HG02943 (cell line): ENCODE data around the gene DUSP12.
A peak's percentile ranks its signal among the peaks of the same experiment; 100 is the strongest.

Experiments used
- ATAC-seq: cut with Tn5 transposase; IDR thresholded peaks from one replicate; pipeline ENCODE4 v1.9.1; 2021; ENCODE audit warnings: mild to moderate bottlenecking, low read depth, moderate library complexity; ENCODE audit not compliant: unreplicated experiment

Gene DUSP12

GRCh38 chr1:161749509-161750407 is at the start of gene DUSP12:
Gene DUSP12, plus strand, starts transcription at chr1:161749786. Its CDS starts 16 bp downstream, at chr1:161749802.
- ATAC-seq, result peak; percentile 98

- ATAC-seq, result no peak
Observed at GRCh38 chr1:161702250-161702649, 47.3 kb upstream of the DUSP12 start.

DNA sequence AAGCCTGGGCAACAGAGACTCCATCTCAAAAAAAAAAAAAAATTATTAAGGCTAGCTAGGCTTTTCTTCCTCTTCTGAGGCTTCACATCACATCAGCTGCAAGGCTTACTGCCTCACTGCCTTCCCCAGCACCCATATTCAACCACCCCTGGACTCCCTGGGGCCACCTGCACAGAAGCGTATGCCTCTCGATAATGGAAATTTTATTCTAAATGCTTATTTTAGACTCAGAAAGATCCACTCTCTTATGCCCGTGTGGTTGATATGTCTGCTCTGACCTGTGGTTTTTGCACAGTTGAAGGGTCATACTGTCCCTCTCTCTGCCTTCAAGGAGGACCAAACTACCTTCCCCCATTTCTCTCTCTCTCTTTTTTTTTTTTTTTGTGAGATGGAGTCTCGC is 44.0 kb upstream of the DUSP12 start:
- ATAC-seq, result no peak

- no peak for ATAC-seq
Observed at GRCh38 chr1:161706113-161706481, 43.5 kb upstream of the DUSP12 start.

- ATAC-seq, result peak; percentile 57
Observed at GRCh38 chr1:161706482-161707347, 42.9 kb upstream of the DUSP12 start, which contains the start of gene FCRLA. Gene FCRLA, plus strand, starts transcription at chr1:161707229. Its CDS starts 36 bp downstream, at chr1:161707265.

GRCh38 chr1:161707503-161707902 is 42.1 kb upstream of the DUSP12 start:
- ATAC-seq, result no peak

DNA sequence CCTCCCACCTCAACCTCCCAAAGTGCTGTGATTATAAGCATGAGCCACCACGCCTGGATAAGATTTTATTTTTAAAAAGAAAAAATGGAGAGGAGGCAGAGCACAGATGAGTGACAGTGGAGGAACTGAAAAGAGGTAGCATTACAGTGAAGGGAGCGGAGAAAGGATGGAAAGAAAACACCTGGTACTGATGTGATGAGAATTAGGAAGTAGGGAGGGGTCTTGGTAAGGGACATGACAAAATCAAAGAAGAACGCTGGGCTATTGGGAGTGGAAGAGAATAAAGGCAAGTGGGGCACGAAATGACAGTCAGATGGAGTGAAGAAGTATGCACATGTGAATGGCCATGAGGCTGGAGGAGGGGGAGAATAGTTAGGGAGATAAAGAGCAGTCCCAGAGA is 40.2 kb upstream of the DUSP12 start:
- no peak for ATAC-seq

- ATAC-seq, result no peak
Observed at GRCh38 chr1:161710560-161710959, 39.0 kb upstream of the DUSP12 start.

- ATAC-seq, result no peak
Observed at GRCh38 chr1:161718559-161719324, 30.8 kb upstream of the DUSP12 start.

DNA sequence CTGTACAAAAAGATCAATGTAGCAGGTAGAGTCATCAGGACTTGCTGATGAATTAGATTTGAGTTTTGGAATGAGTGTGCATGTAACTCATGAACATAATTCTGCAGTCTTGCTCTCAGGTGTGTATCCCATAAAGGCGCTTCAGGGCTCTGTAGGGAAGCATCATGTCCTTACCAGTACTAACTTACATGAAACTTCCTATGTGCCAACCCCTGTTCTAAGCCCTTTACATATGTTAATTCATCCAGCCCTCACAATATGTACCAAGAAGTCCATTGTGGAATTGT is 30.3 kb upstream of the DUSP12 start:
- no peak for ATAC-seq

GRCh38 chr1:161720422-161720821 is 29.2 kb upstream of the DUSP12 start:
- no peak for ATAC-seq

DNA sequence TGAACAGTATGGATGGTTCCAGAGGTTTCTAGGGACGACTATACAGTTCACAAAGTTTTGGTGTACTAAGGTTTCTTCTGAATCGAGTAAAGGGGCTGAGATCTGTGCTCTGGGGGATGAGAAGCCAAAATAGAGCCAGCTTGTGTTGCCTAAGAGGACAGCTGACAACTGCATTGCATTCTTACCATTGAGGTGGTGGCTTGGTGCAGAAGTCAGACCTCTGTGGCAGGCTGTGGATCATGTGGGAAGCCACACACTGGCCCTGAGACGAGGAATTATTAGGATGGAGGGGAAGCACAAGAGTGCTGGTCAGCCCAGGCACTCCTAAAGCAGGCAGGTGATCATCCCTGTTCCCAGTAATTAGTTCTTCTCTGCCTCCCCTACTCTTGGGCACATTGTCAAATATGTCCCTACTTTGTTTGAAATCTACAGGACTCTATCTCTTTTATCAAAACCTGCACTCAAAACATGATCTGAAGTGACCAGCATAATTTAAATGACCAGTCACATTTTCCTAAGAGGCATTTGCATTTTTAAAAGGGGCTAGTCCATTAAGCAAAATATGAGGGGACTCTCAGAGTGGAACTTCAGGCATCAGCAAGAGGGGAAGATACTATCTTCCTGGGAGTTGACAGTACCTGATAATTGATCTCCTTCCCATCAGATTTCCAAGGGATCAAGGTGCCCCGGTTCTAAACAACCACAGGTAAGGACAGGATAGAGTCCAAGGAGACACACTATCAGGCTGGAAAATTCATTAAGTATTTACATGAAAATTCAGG is 28.4 kb upstream of the DUSP12 start, which contains the start of gene FCRLB:
Gene FCRLB (plus strand): TSS at position 589 of the 782 bp plus-strand sequence. CDS start 1,129 bp downstream, outside the sequence.
- no peak for ATAC-seq

DNA sequence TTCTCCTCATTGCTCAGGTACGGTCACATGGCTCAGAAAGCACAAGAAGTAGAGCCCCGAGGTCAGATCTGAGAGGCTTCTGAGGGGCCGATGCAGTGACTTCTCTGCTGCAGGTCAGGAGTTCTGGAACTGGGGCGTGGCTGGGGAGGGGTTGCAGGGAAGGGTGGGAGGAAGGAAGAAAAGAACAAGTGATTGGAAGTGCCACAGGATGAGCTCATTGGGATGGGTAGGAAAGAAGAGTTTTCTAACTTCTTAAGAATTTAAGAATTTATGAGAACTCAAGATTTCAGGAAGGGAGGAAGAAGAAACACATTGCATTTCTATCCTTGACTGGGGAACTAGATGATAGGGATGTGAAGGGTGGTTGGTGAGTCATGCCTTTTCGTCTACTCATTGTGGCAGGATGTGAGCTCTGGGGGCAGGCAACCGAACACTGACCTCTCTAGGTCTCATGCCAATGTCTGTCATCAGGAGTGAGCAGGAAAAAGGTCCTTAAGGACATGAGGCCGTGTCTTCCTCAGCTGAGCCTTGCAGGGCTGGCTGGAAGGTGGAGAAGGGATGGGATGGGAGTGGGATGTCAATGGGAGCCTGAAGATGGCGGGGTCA is 27.7 kb upstream of the DUSP12 start:
- ATAC-seq, result no peak

- ATAC-seq, result no peak
Observed at GRCh38 chr1:161722406-161722805, 27.2 kb upstream of the DUSP12 start.

DNA sequence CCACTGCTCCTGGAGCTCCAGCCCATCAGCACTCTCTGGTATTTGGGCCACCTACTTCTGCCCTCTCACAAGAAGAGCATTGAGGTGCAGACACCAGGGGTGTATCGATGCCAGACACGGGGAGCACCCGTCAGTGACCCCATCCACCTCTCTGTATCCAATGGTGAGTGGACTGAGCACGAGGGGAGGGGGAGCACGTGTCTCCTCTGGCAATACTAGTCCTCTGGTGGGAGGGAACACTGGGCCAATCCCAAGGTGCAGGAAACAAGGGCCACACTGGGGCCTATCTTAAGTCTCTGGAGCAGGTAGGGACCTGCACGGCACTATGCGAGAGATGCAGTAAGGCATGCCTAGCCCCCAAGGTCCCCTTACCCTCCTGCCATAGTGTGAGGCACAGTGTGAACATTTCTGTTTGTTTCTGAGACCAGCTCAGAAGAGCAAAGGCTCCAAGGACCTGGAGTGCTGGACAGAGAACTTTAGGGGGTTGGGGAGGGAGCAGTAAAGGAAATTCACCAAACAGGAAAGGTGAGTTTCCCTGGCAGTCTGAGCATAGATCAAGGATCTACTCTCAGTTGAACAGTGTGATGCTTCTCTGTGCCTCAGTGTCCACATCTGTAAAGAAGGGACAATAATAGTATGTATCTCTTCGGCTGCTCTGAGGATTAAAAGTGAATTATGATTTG is 26.0 kb upstream of the DUSP12 start:
- ATAC-seq, result no peak

DNA sequence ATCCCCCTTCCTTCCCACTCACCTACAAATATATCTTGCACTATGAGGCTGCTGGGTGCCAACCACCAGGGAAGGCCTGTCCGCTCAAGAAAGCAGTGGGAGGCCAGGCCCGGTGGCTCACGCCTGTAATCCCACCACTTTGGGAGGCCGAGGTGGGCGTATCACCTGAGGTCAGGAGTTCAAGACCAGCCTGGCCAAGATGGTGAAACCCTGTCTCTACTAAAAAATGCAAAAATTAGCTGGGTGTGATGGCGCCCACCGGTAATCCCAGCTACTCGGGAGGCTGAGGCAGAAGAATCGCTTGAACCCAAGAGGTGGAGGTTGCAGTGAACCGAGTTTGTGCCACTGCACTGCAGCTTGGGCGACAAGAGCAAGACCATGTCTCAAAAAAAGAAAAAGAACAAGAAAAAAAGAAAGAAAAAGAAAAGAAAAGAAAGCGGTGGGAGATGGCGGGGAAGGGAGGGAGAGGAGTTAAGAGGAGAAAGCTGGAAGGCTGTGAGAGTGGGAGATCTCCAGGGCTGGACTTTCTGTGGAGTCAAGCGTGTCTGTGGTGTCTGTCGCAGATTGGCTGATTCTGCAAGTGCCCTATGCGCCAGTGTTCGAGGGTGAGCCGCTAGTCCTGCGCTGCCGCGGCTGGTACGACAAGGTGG is 24.2 kb upstream of the DUSP12 start:
- peak; percentile 11 for ATAC-seq

DNA sequence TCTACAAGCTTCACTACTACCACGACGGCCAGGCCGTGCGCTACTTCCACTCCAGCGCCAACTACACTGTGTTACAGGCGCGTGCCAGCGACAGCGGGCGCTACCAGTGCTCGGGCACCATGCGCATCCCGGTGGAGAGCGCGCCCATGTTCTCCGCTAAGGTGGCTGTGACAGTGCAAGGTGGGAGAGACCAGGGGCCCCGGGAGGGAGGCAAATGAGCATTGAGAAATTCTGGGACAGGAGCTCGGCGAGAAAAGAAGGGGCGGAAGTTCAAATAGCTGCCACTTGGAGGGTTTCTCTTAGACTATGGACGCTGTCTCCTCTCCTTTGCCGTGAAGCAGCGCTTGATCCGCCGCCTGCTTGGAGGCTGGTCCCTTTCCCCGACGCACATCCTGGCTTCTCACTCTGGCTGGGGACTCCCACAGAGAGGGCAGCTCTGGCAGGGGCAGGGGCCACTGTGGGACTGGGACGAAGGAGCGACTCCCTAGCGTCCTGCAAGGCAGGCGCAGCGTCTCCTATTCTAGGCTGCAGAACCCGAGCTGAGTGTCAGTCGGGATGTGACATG is 23.6 kb upstream of the DUSP12 start:
- peak; percentile 28 for ATAC-seq
